D721Med (cell line): ENCODE results near the gene LENG1.

ENCODE experiments used
- DNase-seq: peaks from one replicate; pipeline ENCODE4 v3.0.0; 2011; ENCODE audit warnings: low spot score; ENCODE audit not compliant: insufficient read length
- FAIRE-seq: peaks from 2 replicates; lab custom pipeline; 2011; peaks lifted over from hg19 to GRCh38; lab: Jason Lieb, UNC
- CTCF ChIP-seq: IDR thresholded peaks from 2 replicates; pipeline ENCODE4 v1.5.1; 2012; ENCODE audit warnings: mild to moderate bottlenecking, control low read depth; ENCODE audit not compliant: insufficient read depth; ENCODE audit errors: missing control alignments

The LENG1 gene

GRCh38 chr19:54115109-54116063 lies 44.1 kb downstream of the LENG1 start, which contains the start of the genes PRPF31 and TFPT:
PRPF31 (plus strand) TSS chr19:54115754; CDS start chr19:54118279, 2,525 bp downstream.
TFPT (minus strand) TSS chr19:54115657; CDS start chr19:54115269, 388 bp downstream.
- peak; percentile 98 for DNase-seq
- TF ChIP-seq CTCF = no peak
- no peak for FAIRE-seq

- FAIRE-seq (no peak), DNase-seq (no peak)
- no peak for TF ChIP-seq CTCF
Observed at GRCh38 chr19:54114340-54115108, 45.0 kb downstream of the LENG1 start.

- TF ChIP-seq CTCF = no peak
- FAIRE-seq = no peak
- no peak for DNase-seq
Observed at GRCh38 chr19:54109651-54110050, 49.9 kb downstream of the LENG1 start.

GRCh38 chr19:54108496-54108895 lies 51.0 kb downstream of the LENG1 start:
- DNase-seq = no peak
- TF ChIP-seq CTCF = no peak
- no peak for FAIRE-seq

GRCh38 chr19:54107876-54108490 lies 51.5 kb downstream of the LENG1 start:
- DNase-seq (no peak), FAIRE-seq (no peak)
- no peak for TF ChIP-seq CTCF

GRCh38 chr19:54106716-54107115 lies 52.8 kb downstream of the LENG1 start:
- no peak for TF ChIP-seq CTCF
- FAIRE-seq (no peak), DNase-seq (no peak)
